Tibial nerve (tissue), 4 donors: ENCODE data around the gene AUTS2. TPM values are rescaled to one million over a fixed set of nuclear protein-coding genes. Genes with fewer than 3 reads are reported as not detected.

Source experiments
- DNase-seq, 2 donors: peaks; one replicate each; pipeline ENCODE4 v3.0.0-alpha.2; 2019; ENCODE audit warnings: low spot score in 2 of 2
- H3K27ac ChIP-seq, 4 donors: fragments of 200-600 bp; sonication (generic) in 3 of 4; one replicate each; pipeline ENCODE4 v1.5.1; 2017 to 2019; ENCODE audit warnings: mild to moderate bottlenecking in 1 of 4
- H3K27me3 ChIP-seq, 2 donors: fragments of 200-600 bp; sonication (generic) in 1 of 2; one replicate each; pipeline versions ENCODE4 v1.5.1 to v1.6.0; 2017 to 2019
- H3K36me3 ChIP-seq, 3 donors: fragments of 200-600 bp; sonication (generic); one replicate each; pipeline ENCODE4 v1.5.1; 2018 to 2019
- H3K4me1 ChIP-seq, 4 donors: fragments of 200-600 bp; sonication (generic) in 3 of 4; one replicate each; pipeline ENCODE4 v1.5.1; 2017 to 2019
- H3K4me3 ChIP-seq, 4 donors: fragments of 200-600 bp; sonication (generic) in 3 of 4; one replicate each; pipeline ENCODE4 v1.5.1; 2017 to 2019; ENCODE audit warnings: mild to moderate bottlenecking in 1 of 4, moderate library complexity in 1 of 4
- H3K9me3 ChIP-seq, 4 donors: fragments of 200-600 bp; sonication (generic) in 3 of 4; one replicate each; pipeline ENCODE4 v1.5.1; 2017 to 2019
- EP300 ChIP-seq, 2 donors: sonication (generic); formaldehyde crosslinking; IDR thresholded peaks; one replicate each; pipeline ENCODE4 v1.6.1; 2017; ENCODE audit warnings: antibody characterized with exemption in 2 of 2, mild to moderate bottlenecking in 1 of 2
- POLR2A ChIP-seq, 2 donors: fragments of 450-650 bp; IDR thresholded peaks; one replicate each; pipeline ENCODE4 v1.6.1; 2017; ENCODE audit warnings: antibody characterized with exemption in 2 of 2, mild to moderate bottlenecking in 2 of 2, moderate library complexity in 2 of 2
- WGBS, 2 donors: methylation state at CpG; one replicate each; pipeline ENCODE4 v1.1.5; 2018; 5-methylcytosine and 5-hydroxymethylcytosine counted together
- total RNA-seq, 4 donors: library from RNA; depleted of rRNA; stranded (reverse); fragments of >200 nt; gene quantifications; one replicate each; pipeline ENCODE4 v1.1.0, GENCODE V29; 2016
- TF ChIP-seq, protein P1 (sequence below), 5 experiments: fragments of 200-600 bp in 3 of 5; fragments of 450-650 bp in 2 of 5; sonication (generic) in 3 of 5; IDR thresholded peaks; one replicate each; pipeline ENCODE4 v1.5.1; 2016 to 2019; ENCODE audit warnings: antibody characterized with exemption in 5 of 5, mild to moderate bottlenecking in 3 of 5, moderate library complexity in 2 of 5

The AUTS2 gene
- total RNA-seq, 4 donors from 2014 or later: 56.6 to 87.9 (median 71.6) TPM

DNA sequence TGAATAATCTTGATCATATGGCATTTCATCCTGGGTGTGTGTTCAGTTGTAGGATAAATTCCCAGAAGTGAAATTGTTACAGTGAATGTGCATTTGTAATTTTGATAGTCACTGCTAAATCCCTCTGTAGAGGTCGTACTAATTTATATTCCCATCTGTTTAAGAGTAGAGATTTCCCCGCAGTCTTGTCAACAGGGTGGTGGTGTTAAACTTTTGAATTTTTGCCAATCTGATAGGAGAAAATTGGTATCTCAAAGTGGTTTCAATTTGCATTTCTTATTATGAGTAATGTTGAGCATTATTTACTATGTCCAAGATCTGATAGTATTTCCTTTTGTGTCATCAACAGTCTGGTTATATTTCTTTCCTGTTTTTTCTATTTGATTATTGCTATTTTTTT, 101.7 kb downstream of the AUTS2 start:
- Histone ChIP-seq H3K27me3 (no peaks in the 10 kb centered on the region), H3K36me3 (no peaks in the 10 kb centered on the region), H3K9me3 (no peaks in the 10 kb centered on the region), H3K4me1 (peaks cover 0 to 3% (median 0%) of the 10 kb centered on the region in 4 donors), H3K4me3 (no peak overlapping the region), H3K27ac (no peak overlapping the region)
- no peak for DNase-seq
- 88 to 95% methylated on average over 2 of the region's 2 CpGs for WGBS, 2 donors
- TF ChIP-seq, protein P1, sequence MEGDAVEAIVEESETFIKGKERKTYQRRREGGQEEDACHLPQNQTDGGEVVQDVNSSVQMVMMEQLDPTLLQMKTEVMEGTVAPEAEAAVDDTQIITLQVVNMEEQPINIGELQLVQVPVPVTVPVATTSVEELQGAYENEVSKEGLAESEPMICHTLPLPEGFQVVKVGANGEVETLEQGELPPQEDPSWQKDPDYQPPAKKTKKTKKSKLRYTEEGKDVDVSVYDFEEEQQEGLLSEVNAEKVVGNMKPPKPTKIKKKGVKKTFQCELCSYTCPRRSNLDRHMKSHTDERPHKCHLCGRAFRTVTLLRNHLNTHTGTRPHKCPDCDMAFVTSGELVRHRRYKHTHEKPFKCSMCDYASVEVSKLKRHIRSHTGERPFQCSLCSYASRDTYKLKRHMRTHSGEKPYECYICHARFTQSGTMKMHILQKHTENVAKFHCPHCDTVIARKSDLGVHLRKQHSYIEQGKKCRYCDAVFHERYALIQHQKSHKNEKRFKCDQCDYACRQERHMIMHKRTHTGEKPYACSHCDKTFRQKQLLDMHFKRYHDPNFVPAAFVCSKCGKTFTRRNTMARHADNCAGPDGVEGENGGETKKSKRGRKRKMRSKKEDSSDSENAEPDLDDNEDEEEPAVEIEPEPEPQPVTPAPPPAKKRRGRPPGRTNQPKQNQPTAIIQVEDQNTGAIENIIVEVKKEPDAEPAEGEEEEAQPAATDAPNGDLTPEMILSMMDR (IDR thresholded peaks at IDR 0.05): no peak
- no peak for TF ChIP-seq EP300 (IDR thresholded peaks at IDR 0.05)
- no peak for TF ChIP-seq POLR2A (IDR thresholded peaks at IDR 0.05)

DNA sequence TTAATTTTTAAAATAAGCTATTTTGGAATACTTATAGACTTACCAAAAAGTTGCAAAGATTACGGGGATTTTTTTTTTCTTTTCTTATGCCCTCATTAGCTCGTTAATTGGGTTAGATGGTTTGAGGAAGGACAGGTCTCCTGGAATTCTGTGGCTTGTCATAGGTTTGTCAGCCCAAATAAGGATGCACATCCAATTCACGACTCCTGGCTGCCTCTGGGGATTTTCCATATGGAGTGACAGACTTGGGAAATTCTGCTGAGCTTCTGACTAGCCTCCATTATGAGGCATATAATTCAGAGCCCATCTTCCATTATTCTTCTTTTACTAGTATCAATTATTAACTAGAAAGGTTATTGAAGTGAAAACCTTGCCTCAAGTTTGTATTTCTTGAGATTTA, 102.1 kb downstream of the AUTS2 start:
- no peaks in the 10 kb centered on the region for H3K9me3 ChIP-seq
- H3K36me3 ChIP-seq: no peaks in the 10 kb centered on the region
- peaks cover 0 to 3% (median 0%) of the 10 kb centered on the region in 4 donors for H3K4me1 ChIP-seq
- TF ChIP-seq EP300 (IDR thresholded peaks at IDR 0.05) (no peak), POLR2A (IDR thresholded peaks at IDR 0.05) (no peak)
- TF ChIP-seq, protein P1 (IDR thresholded peaks at IDR 0.05): no peak
- no peak overlapping the region for H3K27ac ChIP-seq
- WGBS, 2 donors: 92 to 97% methylated on average over 3 of the region's 3 CpGs
- H3K4me3 ChIP-seq: no peak overlapping the region
- no peak for DNase-seq
- no peaks in the 10 kb centered on the region for H3K27me3 ChIP-seq

DNA sequence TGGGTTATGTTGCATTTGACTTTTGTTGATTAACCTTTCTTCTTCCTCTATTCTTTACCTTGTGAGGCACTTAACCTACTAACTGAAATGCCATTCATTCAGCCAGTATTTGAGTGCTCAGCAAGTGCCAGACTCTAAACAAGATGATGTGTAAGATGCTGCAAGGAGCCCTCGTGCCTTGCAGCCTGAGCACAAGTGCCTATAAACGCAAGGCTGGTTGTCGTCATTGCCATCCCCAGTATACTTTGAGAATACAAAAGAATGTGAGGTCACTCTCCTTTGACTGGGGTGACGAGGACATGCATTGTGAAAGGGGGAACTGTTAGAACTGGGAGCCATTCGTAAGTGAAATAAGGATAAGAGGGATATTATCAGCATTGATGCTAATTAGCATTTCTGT, 103.0 kb downstream of the AUTS2 start:
- Histone ChIP-seq H3K27ac (no peak overlapping the region), H3K36me3 (no peaks in the 10 kb centered on the region), H3K4me3 (no peak overlapping the region), H3K9me3 (no peaks in the 10 kb centered on the region), H3K4me1 (peaks cover 0 to 3% (median 0%) of the 10 kb centered on the region in 4 donors), H3K27me3 (no peaks in the 10 kb centered on the region)
- TF ChIP-seq EP300 (IDR thresholded peaks at IDR 0.05) (no peak), POLR2A (IDR thresholded peaks at IDR 0.05) (no peak)
- TF ChIP-seq, protein P1 (IDR thresholded peaks at IDR 0.05): no peak
- 66 to 75% methylated on average over 5 of the region's 5 CpGs for WGBS, 2 donors
- no peak for DNase-seq

DNA sequence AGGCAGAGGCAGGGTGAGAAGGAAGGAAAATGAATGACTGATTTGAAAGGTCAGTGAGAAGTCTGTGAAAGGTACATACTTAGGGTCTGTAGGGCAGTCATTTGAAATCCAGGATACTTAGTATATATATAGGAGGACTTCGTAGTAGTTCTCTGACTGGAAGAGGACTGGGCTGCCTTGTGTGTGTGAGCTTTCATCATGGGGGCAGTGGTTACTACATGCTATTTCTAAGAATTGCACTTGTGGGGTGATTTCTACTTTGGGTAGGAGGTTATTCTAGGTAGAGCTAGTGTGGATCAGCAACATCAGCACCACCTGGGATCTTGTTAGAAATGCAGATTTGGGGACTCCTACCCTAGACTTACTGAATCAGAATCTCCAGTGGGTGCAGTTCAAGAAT, 104.1 kb downstream of the AUTS2 start:
- no peaks in the 10 kb centered on the region for H3K9me3 ChIP-seq
- no peaks in the 10 kb centered on the region for H3K4me1 ChIP-seq
- H3K4me3 ChIP-seq: no peak overlapping the region
- H3K27me3 ChIP-seq: no peaks in the 10 kb centered on the region
- no peak for DNase-seq
- no peaks in the 10 kb centered on the region for H3K36me3 ChIP-seq
- TF ChIP-seq EP300 (IDR thresholded peaks at IDR 0.05) (no peak), POLR2A (IDR thresholded peaks at IDR 0.05) (no peak)
- TF ChIP-seq, protein P1 (IDR thresholded peaks at IDR 0.05): no peak
- WGBS, 2 donors: 87 to 90% methylated on average over 1 of the region's 1 CpG
- H3K27ac ChIP-seq: no peak overlapping the region

DNA sequence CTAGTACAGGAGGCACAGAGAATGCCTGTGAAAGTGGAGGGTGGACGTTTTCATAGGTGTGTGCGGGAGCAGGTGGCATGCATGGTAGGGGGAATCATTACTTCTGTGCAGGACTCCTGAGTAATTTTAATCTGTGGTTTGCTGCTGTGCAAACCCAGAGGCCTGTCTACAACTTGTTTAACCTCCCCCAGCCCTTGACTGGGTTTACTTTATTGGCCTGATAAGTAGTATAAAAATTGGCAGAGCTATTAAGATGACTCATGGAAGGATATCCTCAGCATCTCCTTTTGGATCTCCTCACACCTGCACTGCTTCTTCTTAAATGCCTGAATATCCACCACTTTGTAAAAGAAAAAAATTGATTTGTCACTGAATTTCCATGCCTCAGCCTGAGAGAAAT, 104.8 kb downstream of the AUTS2 start:
- no peak for TF ChIP-seq POLR2A (IDR thresholded peaks at IDR 0.05)
- TF ChIP-seq, protein P1 (IDR thresholded peaks at IDR 0.05): no peak
- no peak for TF ChIP-seq EP300 (IDR thresholded peaks at IDR 0.05)
- DNase-seq: no peak

More for the DNA sequence above, 104.8 kb downstream of the AUTS2 start:
- Histone ChIP-seq H3K27ac (no peak overlapping the region), H3K27me3 (no peaks in the 10 kb centered on the region), H3K4me1 (no peaks in the 10 kb centered on the region), H3K9me3 (no peaks in the 10 kb centered on the region), H3K4me3 (no peak overlapping the region), H3K36me3 (no peaks in the 10 kb centered on the region)
- 37 to 44% methylated on average over 2 of the region's 2 CpGs for WGBS, 2 donors
